VCaP (cell line): ENCODE results near the gene ULK2.

Source experiments
- H3K27ac ChIP-seq: fragments of 450-650 bp; 2 replicates; pipeline ENCODE4 v1.5.1; 2017
- TF ChIP-seq, protein P1 (sequence below): fragments of 450-650 bp; conservative IDR thresholded peaks from 2 replicates; pipeline ENCODE4 v1.5.1; 2017; ENCODE audit warnings: mild to moderate bottlenecking, moderate library complexity

The ULK2 gene

DNA sequence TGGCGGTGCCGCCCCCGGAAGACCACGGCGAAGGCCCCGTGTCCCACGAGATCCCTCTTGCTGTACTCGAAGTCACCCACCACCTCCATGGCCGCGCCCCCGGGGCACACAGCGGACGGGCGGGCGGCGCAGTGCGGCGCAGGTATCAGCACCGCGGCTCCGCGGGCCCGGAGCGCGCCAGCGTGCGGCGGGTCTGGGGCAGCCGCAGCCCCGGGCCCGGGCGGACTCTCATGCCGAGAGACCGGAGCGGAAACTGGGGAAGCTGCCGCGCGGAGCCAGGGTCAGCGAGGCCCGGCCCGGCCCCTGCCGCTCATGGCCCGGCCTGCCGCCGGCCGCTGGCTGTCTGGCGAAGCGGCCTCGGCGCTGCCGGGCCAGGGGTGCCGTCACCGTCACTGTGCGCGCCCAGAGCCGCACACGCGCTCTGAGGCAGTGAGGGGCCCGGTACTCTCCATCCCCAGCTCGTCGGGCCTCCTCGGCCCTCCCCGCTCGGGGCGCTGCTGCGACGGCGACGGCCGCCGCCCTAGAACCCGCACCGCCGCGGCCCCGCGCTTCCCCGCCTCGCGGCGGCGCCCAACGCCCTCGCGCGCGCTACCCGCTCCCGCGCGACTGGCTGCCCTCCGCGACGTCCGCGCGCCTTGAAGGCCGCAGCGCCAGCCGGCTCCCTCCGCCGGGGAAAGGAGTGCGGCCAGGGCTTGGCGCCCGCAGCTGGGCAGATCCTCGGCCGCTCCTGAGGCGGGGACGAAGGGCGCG, at the start of gene ULK2:
Gene ULK2, minus strand, starts transcription at position 608 of the 750 bp plus-strand sequence. Its CDS starts 519 bp downstream, at position 89.
- TF ChIP-seq, protein P1, sequence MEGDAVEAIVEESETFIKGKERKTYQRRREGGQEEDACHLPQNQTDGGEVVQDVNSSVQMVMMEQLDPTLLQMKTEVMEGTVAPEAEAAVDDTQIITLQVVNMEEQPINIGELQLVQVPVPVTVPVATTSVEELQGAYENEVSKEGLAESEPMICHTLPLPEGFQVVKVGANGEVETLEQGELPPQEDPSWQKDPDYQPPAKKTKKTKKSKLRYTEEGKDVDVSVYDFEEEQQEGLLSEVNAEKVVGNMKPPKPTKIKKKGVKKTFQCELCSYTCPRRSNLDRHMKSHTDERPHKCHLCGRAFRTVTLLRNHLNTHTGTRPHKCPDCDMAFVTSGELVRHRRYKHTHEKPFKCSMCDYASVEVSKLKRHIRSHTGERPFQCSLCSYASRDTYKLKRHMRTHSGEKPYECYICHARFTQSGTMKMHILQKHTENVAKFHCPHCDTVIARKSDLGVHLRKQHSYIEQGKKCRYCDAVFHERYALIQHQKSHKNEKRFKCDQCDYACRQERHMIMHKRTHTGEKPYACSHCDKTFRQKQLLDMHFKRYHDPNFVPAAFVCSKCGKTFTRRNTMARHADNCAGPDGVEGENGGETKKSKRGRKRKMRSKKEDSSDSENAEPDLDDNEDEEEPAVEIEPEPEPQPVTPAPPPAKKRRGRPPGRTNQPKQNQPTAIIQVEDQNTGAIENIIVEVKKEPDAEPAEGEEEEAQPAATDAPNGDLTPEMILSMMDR: peak; percentile 44
- peak within 1 kb of the TSS; percentile 87 for H3K27ac ChIP-seq

DNA sequence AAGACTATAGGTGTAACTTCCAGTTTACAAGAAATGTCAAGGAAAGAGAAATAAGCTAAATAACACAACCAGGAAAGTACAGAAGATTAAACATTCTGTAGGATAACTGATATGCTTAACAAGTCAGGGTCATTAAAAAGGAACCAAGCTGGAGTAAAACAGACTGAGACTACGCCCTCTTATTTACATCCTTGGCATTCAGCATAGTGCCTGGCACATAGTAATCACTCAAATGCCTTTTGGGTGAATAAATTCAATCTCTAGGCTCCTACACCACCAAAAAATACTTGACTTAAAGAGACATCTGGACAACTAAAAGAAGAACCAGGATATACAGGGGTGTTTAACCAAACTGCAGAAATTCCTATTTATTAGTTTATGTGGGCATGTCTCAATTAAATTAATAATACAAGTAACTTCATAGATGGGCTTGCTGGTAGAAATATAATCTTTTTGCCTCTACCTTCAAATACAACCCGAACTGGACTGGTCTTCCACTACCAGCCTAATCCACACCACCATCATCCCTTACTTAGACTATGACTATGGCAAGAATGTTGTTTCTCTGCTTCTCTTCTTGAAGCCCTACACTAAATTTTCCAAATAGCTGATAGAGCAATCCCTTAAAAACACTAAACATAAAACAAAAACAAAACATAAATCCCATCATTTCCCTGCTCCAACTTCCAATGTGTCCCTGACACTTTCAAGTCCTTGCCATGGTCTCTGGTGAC, 47.7 kb upstream of the ULK2 start:
- H3K27ac ChIP-seq: no peak overlapping the region
- TF ChIP-seq, protein P1: no peak

DNA sequence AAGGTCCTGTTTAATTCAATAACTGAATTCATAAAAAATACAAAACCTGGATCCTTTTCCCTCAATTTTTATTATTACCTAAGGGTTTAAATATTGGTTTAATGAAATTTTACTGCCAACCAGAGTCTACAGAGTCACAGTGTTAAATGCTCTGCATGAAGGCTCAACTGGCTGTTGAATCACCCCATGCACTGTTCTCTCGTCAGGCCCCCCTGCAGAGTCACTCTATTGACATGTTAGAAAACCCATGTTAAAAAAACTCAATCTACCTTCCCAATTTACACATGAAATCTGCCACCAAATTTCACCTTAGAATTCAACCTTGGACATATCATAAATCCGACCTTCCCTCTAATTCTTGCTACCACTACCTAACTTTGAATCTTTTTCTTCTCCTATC, 43.3 kb upstream of the ULK2 start:
- no peak overlapping the region for H3K27ac ChIP-seq
- TF ChIP-seq, protein P1: no peak

DNA sequence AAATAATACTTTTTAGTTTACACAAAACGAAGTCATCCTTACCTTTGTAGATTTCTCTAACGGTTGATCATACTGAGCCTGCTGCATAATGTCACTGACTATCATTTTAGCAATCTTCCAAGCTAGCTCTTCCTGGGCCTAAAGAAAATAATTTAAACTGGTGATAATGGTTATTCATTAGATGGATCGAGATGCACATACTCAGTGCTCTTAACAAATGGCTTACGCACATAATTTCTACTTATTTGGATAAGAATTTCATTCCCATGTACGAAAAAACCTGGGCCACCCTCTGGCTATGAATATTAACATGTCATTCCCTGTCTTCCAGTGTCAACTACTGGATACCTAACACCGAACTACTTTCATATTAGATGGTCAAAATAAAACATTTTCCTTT, 41.4 kb upstream of the ULK2 start:
- H3K27ac ChIP-seq: no peak overlapping the region
- TF ChIP-seq, protein P1: no peak

DNA sequence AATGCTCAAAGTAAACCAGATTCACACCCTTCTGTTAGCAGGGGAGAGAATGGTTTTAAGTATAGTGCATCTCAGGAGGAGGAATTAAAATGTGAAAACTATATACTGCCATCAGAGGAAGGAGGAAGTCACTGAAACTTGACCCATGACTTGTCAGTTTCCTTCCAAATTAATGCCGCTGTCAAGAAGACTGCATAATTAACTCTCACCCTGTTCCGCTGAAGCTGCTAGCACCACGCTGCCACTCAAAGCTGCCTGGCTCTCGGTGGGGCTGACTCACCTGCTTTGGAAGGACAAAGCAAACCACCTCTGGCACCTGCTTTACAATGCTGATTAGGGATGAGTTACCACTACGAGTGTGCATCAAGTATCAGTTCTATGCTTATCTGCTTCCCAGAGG, 37.8 kb upstream of the ULK2 start:
- H3K27ac ChIP-seq: no peak overlapping the region
- TF ChIP-seq, protein P1: no peak

DNA sequence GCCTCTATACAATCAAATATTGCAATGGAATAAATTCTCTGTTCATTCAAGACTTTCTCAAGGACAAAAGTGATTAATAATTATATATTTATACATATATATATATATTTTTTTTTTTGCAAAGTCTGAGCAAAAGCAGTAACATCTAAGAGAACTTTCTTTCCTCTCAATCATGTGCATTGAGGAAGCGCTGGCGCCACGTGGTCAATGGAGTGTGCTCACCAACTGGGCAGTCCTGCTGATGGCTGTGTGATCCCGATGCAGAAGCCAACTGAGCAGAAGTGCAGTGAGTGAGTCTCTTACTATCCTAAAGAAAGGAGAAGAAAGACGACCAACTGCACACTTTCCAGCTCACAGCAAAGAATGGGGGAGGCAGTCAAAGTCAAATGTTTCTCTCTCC, 37.2 kb upstream of the ULK2 start:
- no peak overlapping the region for H3K27ac ChIP-seq
- TF ChIP-seq, protein P1: no peak

DNA sequence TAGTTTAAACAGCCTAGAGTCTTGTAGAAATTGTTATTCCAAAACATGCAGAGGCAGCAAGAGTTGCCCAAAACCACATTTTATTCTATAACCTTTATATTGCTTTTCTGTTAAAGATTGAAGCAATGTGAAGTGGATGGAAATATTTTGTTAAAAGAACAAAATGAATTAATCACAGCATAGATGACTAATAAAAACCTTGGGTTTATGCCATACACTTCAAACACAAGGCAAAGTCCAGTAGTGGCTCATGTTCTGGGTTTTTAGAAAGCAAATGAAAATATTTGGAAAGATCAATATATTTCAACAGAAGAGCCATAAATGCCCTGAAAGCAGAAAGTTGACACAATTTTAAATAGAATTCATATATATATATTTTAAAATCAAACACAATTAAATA, 36.7 kb upstream of the ULK2 start:
- H3K27ac ChIP-seq: no peak overlapping the region
- TF ChIP-seq, protein P1: no peak
